ENCODE results near the gene ZNF610.

GRCh38 chr19:52331757-52332156, 4.3 kb upstream of the ZNF610 start:
- TF ChIP-seq CTCF (IDR thresholded peaks at IDR 0.05) (no peak), POLR2A (IDR thresholded peaks at IDR 0.05) (no peak)
